GM23248 (cell line): ENCODE measurements around the gene NUCB1.

ENCODE experiments used
- EZH2 ChIP-seq: fragments of 200-600 bp; sonication (generic); IDR thresholded peaks from 2 replicates; pipeline ENCODE4 v1.6.1; 2018; ENCODE audit warnings: antibody characterized with exemption, mild to moderate bottlenecking; ENCODE audit not compliant: insufficient read depth, poor library complexity, severe bottlenecking
- EZH2phosphoT487 ChIP-seq: fragments of 200-600 bp; sonication (generic); IDR thresholded peaks from 2 replicates; pipeline ENCODE4 v1.6.1; 2018; ENCODE audit warnings: antibody characterized with exemption, moderate library complexity, mild to moderate bottlenecking, low read depth; ENCODE audit not compliant: insufficient read depth

- TF ChIP-seq EZH2: no peak
- TF ChIP-seq EZH2phosphoT487: no peak
These were observed 33.3 kb downstream of the NUCB1 start, which contains the start of gene DHDH for GRCh38 chr19:48933382-48933932.
